HCT116 (cell line): ENCODE measurements around the gene HAND1. TPM values are rescaled to one million over a fixed set of nuclear protein-coding genes. Genes with fewer than 3 reads are reported as not detected.

ENCODE experiments used
- ATAC-seq: fragments of 200-7000 bp; cut with Tn5 transposase; 2 replicates; pipeline ENCODE4 v1.9.1; 2020; ENCODE audit warnings: mild to moderate bottlenecking, moderate library complexity
- BruUV-seq: library from RNA; stranded (reverse); fragments of 400-500 nt; replicated peaks from 2 replicates; lab custom pipeline; 2021; lab: Mats Ljungman, UMichigan
- CTCF ChIA-PET: fragments of 300-600 bp; sonication (Branson Sonifier 250); formaldehyde crosslinking; loops from one replicate; lab custom pipeline; 2021; ENCODE audit warnings: antibody characterized with exemption; lab: Charles Lee
- POLR2A ChIA-PET: fragments of 300-600, 350-600 bp; sonication (Branson Sonifier 250); formaldehyde crosslinking; loops from one replicate; lab custom pipeline; 2021; ENCODE audit warnings: antibody characterized with exemption; lab: Charles Lee
- RAD21 ChIA-PET, 2 experiments: fragments of 300-600 bp; sonication (Branson Sonifier 250); formaldehyde crosslinking; loops; one replicate each; lab custom pipeline; 2023; ENCODE audit warnings: low total read pairs in 2 of 2; ENCODE audit not compliant: uncharacterized antibody in 2 of 2, unreplicated experiment in 2 of 2, low non-redundant PET in 1 of 2; lab: Charles Lee
- DNase-seq: peaks from one replicate; pipeline ENCODE4 v3.0.0-alpha.2; 2010; ENCODE audit warnings: low read depth, low spot score
- H2AFZ ChIP-seq: fragments of 200-600 bp; shearing (Covaris generic), sonication (generic); 2 replicates; pipeline ENCODE4 v1.6.1; 2017; ENCODE audit warnings: low read depth, mixed run types, mixed read lengths, antibody characterized with exemption, low read length; ENCODE audit not compliant: poor library complexity, severe bottlenecking
- H3K27ac ChIP-seq: 2 replicates; pipeline ENCODE4 v1.5.1; 2012; ENCODE audit warnings: low read depth, low read length
- H3K27me3 ChIP-seq: fragments of 200-600 bp; sonication (generic); 2 replicates; pipeline ENCODE4 v1.6.1; 2016; ENCODE audit warnings: mixed run types, low read length, mixed read lengths; ENCODE audit not compliant: insufficient read depth
- H3K36me3 ChIP-seq, 2 experiments: fragments of 200-500 bp in 1 of 2; fragments of 200-600 bp in 1 of 2; sonication (Bioruptor generic) in 1 of 2; sonication (generic) in 1 of 2; 2 replicates each; pipeline versions ENCODE4 v1.5.1 to v1.6.1; 2014 to 2016; ENCODE audit warnings: low read length in 2 of 2, inconsistent platforms in 1 of 2, mixed read lengths in 1 of 2, mixed run types in 1 of 2; ENCODE audit not compliant: insufficient read depth in 2 of 2, control insufficient read depth in 1 of 2
- H3K4me1 ChIP-seq, 2 experiments: fragments of 200-600 bp in 1 of 2; sonication (generic) in 1 of 2; 2 replicates each; pipeline versions ENCODE4 v1.5.1 to v1.6.1; 2012 to 2017; ENCODE audit warnings: low read length in 2 of 2, inconsistent platforms in 1 of 2, mild to moderate bottlenecking in 1 of 2, mixed read lengths in 1 of 2, mixed run types in 1 of 2, moderate library complexity in 1 of 2; ENCODE audit not compliant: insufficient read depth in 2 of 2, control insufficient read depth in 1 of 2
- H3K4me2 ChIP-seq: fragments of 200-600 bp; sonication (generic); 2 replicates; pipeline ENCODE4 v1.6.1; 2017; ENCODE audit warnings: mixed run types, low read length, mixed read lengths
- H3K4me3 ChIP-seq, 2 experiments: fragments of 200-600 bp in 1 of 2; sonication (generic) in 1 of 2; replicated peaks in 1 of 2; 2 replicates each; pipeline ENCODE4 v1.5.1; 2011 to 2016; ENCODE audit warnings: low read length in 2 of 2, control low read depth in 1 of 2, low read depth in 1 of 2, mild to moderate bottlenecking in 1 of 2, mixed read lengths in 1 of 2, mixed run types in 1 of 2
- H3K79me2 ChIP-seq: fragments of 200-600 bp; sonication (generic); 2 replicates; pipeline ENCODE4 v1.6.1; 2017; ENCODE audit warnings: mild to moderate bottlenecking, mixed run types, low read length, moderate library complexity, mixed read lengths; ENCODE audit not compliant: insufficient read depth
- H3K9ac ChIP-seq: fragments of 200-600 bp; sonication (generic); 2 replicates; pipeline ENCODE4 v1.6.1; 2016; ENCODE audit warnings: low read length, mixed read lengths
- H3K9me2 ChIP-seq: fragments of 200-600 bp; sonication (generic), shearing (Covaris generic); 2 replicates; pipeline ENCODE4 v1.6.1; 2017; ENCODE audit warnings: mixed run types, mild to moderate bottlenecking, moderate library complexity; ENCODE audit not compliant: insufficient read depth
- H3K9me3 ChIP-seq, 2 experiments: fragments of 200-500 bp in 1 of 2; fragments of 200-600 bp in 1 of 2; sonication (Bioruptor generic) in 1 of 2; sonication (generic) in 1 of 2; 2 replicates each; pipeline ENCODE4 v1.6.1; 2014 to 2017; ENCODE audit warnings: low read length in 2 of 2, mixed read lengths in 2 of 2, inconsistent platforms in 1 of 2, low read depth in 1 of 2, mild to moderate bottlenecking in 1 of 2, mixed run types in 1 of 2, moderate library complexity in 1 of 2; ENCODE audit not compliant: control insufficient read depth in 1 of 2, insufficient read depth in 1 of 2
- H4K20me1 ChIP-seq: fragments of 200-600 bp; sonication (generic), shearing (Covaris generic); 2 replicates; pipeline ENCODE4 v1.6.1; 2017; ENCODE audit warnings: mixed run types, mild to moderate bottlenecking, moderate library complexity; ENCODE audit not compliant: insufficient read depth
- CBX3 ChIP-seq: IDR thresholded peaks from 2 replicates; pipeline ENCODE4 v1.6.1; 2012; ENCODE audit warnings: low read depth
- EGR1 ChIP-seq: IDR thresholded peaks from 2 replicates; pipeline ENCODE4 v1.6.1; 2012; ENCODE audit warnings: low read depth
- ZFX ChIP-seq: fragments of 450-650 bp; IDR thresholded peaks from 2 replicates; pipeline ENCODE4 v1.6.1; 2017
- ZNF274 ChIP-seq: fragments of 200-500 bp; sonication (Bioruptor generic); IDR thresholded peaks from 2 replicates; pipeline ENCODE4 v1.6.1; 2014; ENCODE audit warnings: mild to moderate bottlenecking, low read depth, low read length, inconsistent platforms
- intact Hi-C: fragments of 100-400 bp; cut with micrococcal nuclease; formaldehyde crosslinking; loops from 2 replicates; pipeline ENCODE4 v1.10.0; 2022
- total RNA-seq: library from RNA; stranded (reverse); gene quantifications from one replicate; pipeline ENCODE4 v1.2.1, GENCODE V29; 2021; ENCODE audit not compliant: unreplicated experiment
- TF ChIP-seq, protein P1 (sequence below): IDR thresholded peaks from 2 replicates; pipeline ENCODE4 v1.6.1; 2012; ENCODE audit warnings: low read depth

HAND1 gene
- total RNA-seq, 1 experiment from 2014 or later: not detected

DNA sequence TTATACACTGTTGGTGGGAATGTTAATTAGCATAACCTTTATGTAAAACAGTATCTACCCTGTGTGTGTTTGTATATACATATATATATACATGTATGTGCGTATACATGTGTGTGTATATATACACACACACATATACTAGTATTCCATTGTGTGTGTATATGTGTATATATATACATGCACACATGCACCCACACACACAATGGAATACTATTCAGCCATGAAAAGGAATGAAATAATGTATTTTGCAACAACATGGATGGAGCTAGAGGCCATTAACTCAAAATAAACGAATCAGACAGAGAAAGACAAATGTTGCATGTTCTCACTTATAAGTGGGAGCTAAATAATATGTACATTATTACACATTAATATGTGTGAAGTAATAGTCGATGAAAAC is 49.8 kb downstream of the HAND1 start:
- BruUV-seq: no TSS peak
- TF ChIP-seq ZNF274 (no peak), EGR1 (no peak), ZFX (no peak), CBX3 (no peak)
- TF ChIP-seq, protein P1, sequence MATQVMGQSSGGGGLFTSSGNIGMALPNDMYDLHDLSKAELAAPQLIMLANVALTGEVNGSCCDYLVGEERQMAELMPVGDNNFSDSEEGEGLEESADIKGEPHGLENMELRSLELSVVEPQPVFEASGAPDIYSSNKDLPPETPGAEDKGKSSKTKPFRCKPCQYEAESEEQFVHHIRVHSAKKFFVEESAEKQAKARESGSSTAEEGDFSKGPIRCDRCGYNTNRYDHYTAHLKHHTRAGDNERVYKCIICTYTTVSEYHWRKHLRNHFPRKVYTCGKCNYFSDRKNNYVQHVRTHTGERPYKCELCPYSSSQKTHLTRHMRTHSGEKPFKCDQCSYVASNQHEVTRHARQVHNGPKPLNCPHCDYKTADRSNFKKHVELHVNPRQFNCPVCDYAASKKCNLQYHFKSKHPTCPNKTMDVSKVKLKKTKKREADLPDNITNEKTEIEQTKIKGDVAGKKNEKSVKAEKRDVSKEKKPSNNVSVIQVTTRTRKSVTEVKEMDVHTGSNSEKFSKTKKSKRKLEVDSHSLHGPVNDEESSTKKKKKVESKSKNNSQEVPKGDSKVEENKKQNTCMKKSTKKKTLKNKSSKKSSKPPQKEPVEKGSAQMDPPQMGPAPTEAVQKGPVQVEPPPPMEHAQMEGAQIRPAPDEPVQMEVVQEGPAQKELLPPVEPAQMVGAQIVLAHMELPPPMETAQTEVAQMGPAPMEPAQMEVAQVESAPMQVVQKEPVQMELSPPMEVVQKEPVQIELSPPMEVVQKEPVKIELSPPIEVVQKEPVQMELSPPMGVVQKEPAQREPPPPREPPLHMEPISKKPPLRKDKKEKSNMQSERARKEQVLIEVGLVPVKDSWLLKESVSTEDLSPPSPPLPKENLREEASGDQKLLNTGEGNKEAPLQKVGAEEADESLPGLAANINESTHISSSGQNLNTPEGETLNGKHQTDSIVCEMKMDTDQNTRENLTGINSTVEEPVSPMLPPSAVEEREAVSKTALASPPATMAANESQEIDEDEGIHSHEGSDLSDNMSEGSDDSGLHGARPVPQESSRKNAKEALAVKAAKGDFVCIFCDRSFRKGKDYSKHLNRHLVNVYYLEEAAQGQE: no peak
- TF ChIP-seq, all 23 proteins: peak for 0
- no peak overlapping the region for H3K4me3 ChIP-seq
- intact Hi-C loops: no loop called here
- ChIA-PET POLR2A (no interaction called here), RAD21 (no interaction called here), CTCF (no interaction called here)
- no peak overlapping the region for H2AFZ ChIP-seq
- H3K27ac ChIP-seq: no peak overlapping the region
- no peaks in the 10 kb centered on the region for H3K4me1 ChIP-seq
- no peak overlapping the region for H3K4me2 ChIP-seq
- no peaks in the 10 kb centered on the region for H3K9me3 ChIP-seq
- no peak for DNase-seq
- ATAC-seq: no peak
- H3K9me2 ChIP-seq: no peaks in the 10 kb centered on the region
- H3K27me3 ChIP-seq: no peaks in the 10 kb centered on the region
- no peaks in the 10 kb centered on the region for H4K20me1 ChIP-seq
- no peaks in the 10 kb centered on the region for H3K36me3 ChIP-seq
- H3K79me2 ChIP-seq: no peaks in the 10 kb centered on the region
- no peak overlapping the region for H3K9ac ChIP-seq

Other genes with a start within 250 kb of the HAND1 start
- gene SAP30L, start 32.2 kb downstream of the HAND1 start, total RNA-seq: 25.5 TPM